Measurements from ENCODE around the gene AGTPBP1.
A peak's percentile ranks its signal among the peaks of the same experiment; 100 is the strongest.

AGTPBP1 gene

GRCh38 chr9:85688361-85688760, 53.4 kb downstream of the AGTPBP1 start:
- H3K4me3 Mint-ChIP-seq, result no peak overlapping the region
- H3K9me3 Mint-ChIP-seq, result peaks cover 29% of the 10 kb centered on the region
- H3K27me3 Mint-ChIP-seq (ENCODE audit: low read depth), result no peaks in the 10 kb centered on the region
- H3K4me1 Mint-ChIP-seq, result no peaks in the 10 kb centered on the region
- TF ChIP-seq CTCF (IDR thresholded peaks at IDR 0.05; ENCODE audit: unreplicated experiment in 3 of 3), result no peak
- peaks cover 61% of the 10 kb centered on the region for H3K36me3 Mint-ChIP-seq (ENCODE audit: low read depth)
- H3K27ac Mint-ChIP-seq, result peak overlapping the region in 2 of 3 experiments; percentile 2 to 4

- Mint-ChIP-seq H3K4me1 (no peaks in the 10 kb centered on the region), H3K27ac (no peak overlapping the region), H3K4me3 (no peak overlapping the region), H3K27me3 (ENCODE audit: low read depth) (no peaks in the 10 kb centered on the region), H3K36me3 (ENCODE audit: low read depth) (peaks cover 60% of the 10 kb centered on the region), H3K9me3 (peaks cover 26% of the 10 kb centered on the region)
- TF ChIP-seq CTCF (IDR thresholded peaks at IDR 0.05; ENCODE audit: unreplicated experiment in 3 of 3), result no peak
Observed at GRCh38 chr9:85685081-85685480, 56.7 kb downstream of the AGTPBP1 start.

GRCh38 chr9:85676790-85677189, 65.0 kb downstream of the AGTPBP1 start:
- Mint-ChIP-seq H3K27ac (no peak overlapping the region), H3K4me1 (no peaks in the 10 kb centered on the region), H3K9me3 (no peaks in the 10 kb centered on the region), H3K4me3 (no peak overlapping the region), H3K36me3 (ENCODE audit: low read depth) (peaks cover 41% of the 10 kb centered on the region), H3K27me3 (ENCODE audit: low read depth) (no peaks in the 10 kb centered on the region)
- TF ChIP-seq CTCF (IDR thresholded peaks at IDR 0.05; ENCODE audit: unreplicated experiment in 3 of 3), result no peak

- Mint-ChIP-seq H3K9me3 (no peaks in the 10 kb centered on the region), H3K4me1 (no peaks in the 10 kb centered on the region), H3K4me3 (no peak overlapping the region), H3K27me3 (ENCODE audit: low read depth) (no peaks in the 10 kb centered on the region), H3K36me3 (ENCODE audit: low read depth) (peaks cover 22% of the 10 kb centered on the region), H3K27ac (no peak overlapping the region)
- no peak for TF ChIP-seq CTCF (IDR thresholded peaks at IDR 0.05; ENCODE audit: unreplicated experiment in 3 of 3)
Observed at GRCh38 chr9:85667374-85667773, 74.4 kb downstream of the AGTPBP1 start.

- no peak overlapping the region for H3K4me3 Mint-ChIP-seq
- H3K27me3 Mint-ChIP-seq (ENCODE audit: low read depth), result no peaks in the 10 kb centered on the region
Observed at GRCh38 chr9:85666086-85666485, 75.7 kb downstream of the AGTPBP1 start.

More at GRCh38 chr9:85666086-85666485, 75.7 kb downstream of the AGTPBP1 start:
- H3K4me1 Mint-ChIP-seq, result no peaks in the 10 kb centered on the region
- TF ChIP-seq CTCF (IDR thresholded peaks at IDR 0.05; ENCODE audit: unreplicated experiment in 3 of 3), result no peak
- H3K36me3 Mint-ChIP-seq (ENCODE audit: low read depth), result peaks cover 19% of the 10 kb centered on the region
- H3K9me3 Mint-ChIP-seq, result no peaks in the 10 kb centered on the region
- H3K27ac Mint-ChIP-seq, result no peak overlapping the region

Data from nephron (organoid).